ENCODE measurements around the gene GARNL3. TPM values are rescaled to one million over a fixed set of nuclear protein-coding genes. Genes with fewer than 3 reads are reported as not detected.

The GARNL3 gene
- total and polyA plus RNA-seq, 2 of the 13 experiments (the other 11 are each of a cell fraction or from before 2014, with no cell fraction given): 3.9 to 11.0 TPM

GRCh38 chr9:127282611-127283010 is 18.0 kb downstream of the GARNL3 start (continued):
- no peak for TF ChIP-seq BCLAF1 (IDR thresholded peaks at IDR 0.05)

- H4K20me1 ChIP-seq (ENCODE audit: insufficient read depth, low read length): no peaks in the 10 kb centered on the region
- CTCF ChIA-PET (ENCODE audit: low intra/inter-chr PET ratio, low total read pairs): no interaction called here
- no peak overlapping the region for H3K9ac ChIP-seq (ENCODE audit: insufficient read depth, low read depth, low read length)
- POLR2A ChIA-PET: no interaction called here
- no TSS peak for BruUV-seq (replicated peaks)
- intact Hi-C loops (cut with micrococcal nuclease; ENCODE audit: unreplicated experiment) (no loop called here), in situ Hi-C loops (cut with HindIII; ENCODE audit: extremely low pct_ligation_motif_present, low pct_unique_long_range_greater_than_20kb) (no loop called here)
- TF ChIP-seq ZNF431 (CRISPR knock-in tag; IDR thresholded peaks at IDR 0.05; ENCODE audit: borderline replicate concordance, low read depth) (no peak), NRL (CRISPR knock-in tag; IDR thresholded peaks at IDR 0.05; ENCODE audit: borderline replicate concordance) (no peak), JUN (CRISPR knock-in tag; IDR thresholded peaks at IDR 0.05) (no peak)
- no peaks in the 10 kb centered on the region for H3K27me3 ChIP-seq (ENCODE audit: control insufficient read depth in 1 of 2, insufficient read depth in 2 of 2, low read length in 2 of 2)
- no peak overlapping the region for H3K27ac ChIP-seq (ENCODE audit: extremely low read length, insufficient read depth, low read length)
- H3K9me3 ChIP-seq (ENCODE audit: low read length): no peaks in the 10 kb centered on the region
- no peaks in the 10 kb centered on the region for H3K79me2 ChIP-seq (ENCODE audit: insufficient read depth, low read length)
- DNase-seq (ENCODE audit: low spot score) (no peak), ATAC-seq (no peak), FAIRE-seq (no peak)
- H2AFZ ChIP-seq (ENCODE audit: low read length): no peak overlapping the region
- WGBS (ENCODE audit: low lambda C conversion rate): 96% methylated on average over 3 of the region's 3 CpGs
- no peak overlapping the region for H3K4me3 ChIP-seq (replicated peaks in 1 of 3; ENCODE audit: insufficient read depth in 1 of 3, low read depth in 2 of 3, low read length in 3 of 3)
- no peak overlapping the region for H3K4me2 ChIP-seq (ENCODE audit: low read depth, low read length)
- peaks cover 15% of the 10 kb centered on the region for H3K4me1 ChIP-seq (ENCODE audit: insufficient read depth, low read length)
- H3K36me3 ChIP-seq (replicated peaks in 1 of 2; ENCODE audit: control insufficient read depth in 1 of 2, insufficient read depth in 2 of 2, low read length in 2 of 2): no peaks in the 10 kb centered on the region
Measured at GRCh38 chr9:127283135-127283534, 18.6 kb downstream of the GARNL3 start.
